ENCODE results near the gene PTGES2.
"Not testable (repeated sequence)": the region's sequence is repeated elsewhere in the genome, so short reads cannot be mapped to it uniquely, and the experiment has no call there.

The PTGES2 gene

DNA sequence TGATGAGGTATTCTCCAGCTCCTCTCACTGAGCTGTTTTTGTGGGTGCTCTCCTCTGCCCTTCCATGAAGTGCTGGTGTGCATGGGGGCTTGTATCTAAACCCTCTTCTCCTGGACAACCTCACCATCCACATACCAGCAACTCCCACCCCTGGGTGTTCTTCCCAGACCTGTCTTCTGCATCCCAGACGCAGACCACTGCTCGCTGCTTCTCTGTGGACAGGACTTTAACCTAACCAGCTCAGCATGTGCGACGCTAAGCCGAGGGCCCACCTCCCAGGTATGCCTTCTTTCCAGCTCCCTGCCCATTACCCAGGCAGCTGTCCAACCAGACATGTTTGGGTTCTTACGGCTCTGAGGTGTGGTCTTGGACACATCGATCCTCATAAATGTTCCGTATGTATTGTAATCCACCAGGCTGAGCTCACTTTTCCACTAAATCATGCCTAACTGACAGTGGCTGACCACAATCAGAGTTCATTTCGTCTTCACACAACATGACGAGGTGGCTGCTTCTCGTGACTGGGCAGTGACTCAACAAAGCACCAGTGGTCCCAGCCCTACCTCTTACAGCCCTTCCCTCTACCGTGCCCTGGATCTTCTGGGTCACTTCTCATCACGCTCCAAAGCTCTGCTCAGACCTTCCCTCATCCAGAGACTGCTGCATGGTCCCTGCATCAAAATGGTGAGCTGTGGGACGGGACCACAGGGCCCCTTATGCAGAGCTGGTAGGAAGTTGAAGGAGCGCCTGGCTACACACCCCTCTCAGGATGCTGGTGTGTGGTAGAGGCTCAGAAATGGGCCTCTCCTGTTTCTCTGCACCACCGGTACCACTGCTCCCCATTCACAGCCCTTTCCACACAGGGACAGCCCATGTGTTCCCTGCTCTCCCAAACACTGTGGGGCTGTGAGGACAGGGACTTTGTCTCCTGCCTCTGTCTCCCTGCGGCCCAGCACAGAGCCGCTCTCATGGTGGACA, 9.6 kb upstream of the PTGES2 start:
- no peak overlapping the region for H3K4me3 ChIP-seq (ENCODE audit: insufficient read depth, low read depth, low read length, poor library complexity, severe bottlenecking)
- no peak overlapping the region for H3K27ac ChIP-seq (ENCODE audit: insufficient read depth, low read length, poor library complexity, severe bottlenecking)
- no peaks in the 10 kb centered on the region for H3K27me3 ChIP-seq (replicated peaks; ENCODE audit: control insufficient read depth, insufficient read depth, low read length, poor library complexity, severe bottlenecking)
- peaks cover 6% of the 10 kb centered on the region for H3K4me1 ChIP-seq (ENCODE audit: control insufficient read depth, insufficient read depth, low read length, poor library complexity, severe bottlenecking)
- no peak for DNase-seq
- no peaks in the 10 kb centered on the region for H3K9me3 ChIP-seq (ENCODE audit: control insufficient read depth, low read length)
- no peaks in the 10 kb centered on the region for H3K36me3 ChIP-seq (ENCODE audit: control insufficient read depth, insufficient read depth, low read length)

DNA sequence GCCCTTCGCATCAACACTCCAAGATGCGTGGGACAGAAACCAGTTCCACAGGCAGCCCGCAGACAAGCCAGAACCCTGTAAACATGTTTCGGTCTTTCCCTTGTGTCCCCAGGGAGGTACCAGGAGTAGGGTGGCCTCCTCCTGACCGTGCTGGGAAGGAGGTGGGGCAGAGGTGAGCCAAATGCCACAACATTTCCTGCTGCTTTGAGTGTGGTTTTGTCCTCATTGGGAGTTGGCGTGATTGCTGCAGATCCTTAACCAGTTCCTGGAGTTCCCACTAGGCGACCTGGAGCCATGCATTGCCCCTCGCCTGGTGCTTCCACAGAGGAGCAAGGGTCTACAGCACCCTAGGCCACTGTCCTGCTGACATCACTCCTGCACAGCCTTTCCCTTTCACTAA, 8.0 kb upstream of the PTGES2 start:
- not testable (repeated sequence) for H3K27ac ChIP-seq (ENCODE audit: insufficient read depth, low read length, poor library complexity, severe bottlenecking); H3K4me1 ChIP-seq (ENCODE audit: control insufficient read depth, insufficient read depth, low read length, poor library complexity, severe bottlenecking); H3K4me3 ChIP-seq (ENCODE audit: insufficient read depth, low read depth, low read length, poor library complexity, severe bottlenecking); DNase-seq; H3K27me3 ChIP-seq (replicated peaks; ENCODE audit: control insufficient read depth, insufficient read depth, low read length, poor library complexity, severe bottlenecking); H3K9me3 ChIP-seq (ENCODE audit: control insufficient read depth, low read length); H3K36me3 ChIP-seq (ENCODE audit: control insufficient read depth, insufficient read depth, low read length)

DNA sequence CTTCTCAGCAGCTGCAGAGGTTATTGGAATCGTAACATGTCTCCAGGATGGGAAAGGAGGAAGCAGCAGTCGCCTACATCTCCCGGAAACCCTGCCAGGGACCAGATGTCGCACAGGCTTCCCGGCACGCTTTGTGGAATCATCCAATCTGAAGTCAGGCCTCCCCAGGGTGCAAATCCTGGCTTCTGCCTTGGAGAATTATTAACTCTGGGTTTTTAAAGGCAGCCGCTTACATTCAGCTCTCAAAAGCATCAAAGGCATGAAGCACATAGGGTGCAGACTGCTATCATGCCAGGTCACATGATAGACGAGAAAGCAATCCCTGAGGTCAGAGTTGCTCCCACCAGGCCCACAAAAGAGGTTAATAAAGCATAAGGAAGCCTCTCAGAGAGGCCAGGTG, 4.6 kb upstream of the PTGES2 start:
- H3K4me3 ChIP-seq (ENCODE audit: insufficient read depth, low read depth, low read length, poor library complexity, severe bottlenecking); H3K27me3 ChIP-seq (replicated peaks; ENCODE audit: control insufficient read depth, insufficient read depth, low read length, poor library complexity, severe bottlenecking); H3K27ac ChIP-seq (ENCODE audit: insufficient read depth, low read length, poor library complexity, severe bottlenecking); H3K9me3 ChIP-seq (ENCODE audit: control insufficient read depth, low read length); DNase-seq; H3K36me3 ChIP-seq (ENCODE audit: control insufficient read depth, insufficient read depth, low read length): not testable (repeated sequence)
- H3K4me1 ChIP-seq (ENCODE audit: control insufficient read depth, insufficient read depth, low read length, poor library complexity, severe bottlenecking), result peaks cover 12% of the 10 kb centered on the region

DNA sequence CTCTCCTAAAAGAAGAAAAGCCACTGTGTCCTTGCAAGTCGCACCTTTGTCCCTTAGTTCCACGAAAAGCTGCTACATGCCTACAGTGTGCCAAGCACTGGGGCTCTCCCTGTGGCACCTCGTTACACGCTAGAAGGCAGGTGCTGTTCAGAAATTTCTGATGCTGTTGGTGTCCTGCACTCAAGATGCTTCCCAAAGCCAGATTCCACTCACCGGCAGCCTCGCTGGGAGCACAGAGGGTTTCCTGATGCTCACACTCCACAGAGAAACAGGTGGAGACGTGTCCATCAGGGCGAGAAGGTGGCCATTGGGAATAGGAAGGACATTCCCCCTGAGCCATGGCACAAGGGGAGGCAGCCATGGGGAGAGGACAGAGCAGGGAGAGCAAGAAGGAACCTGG, 3.8 kb upstream of the PTGES2 start:
- H3K36me3 ChIP-seq (ENCODE audit: control insufficient read depth, insufficient read depth, low read length); H3K9me3 ChIP-seq (ENCODE audit: control insufficient read depth, low read length); H3K27me3 ChIP-seq (replicated peaks; ENCODE audit: control insufficient read depth, insufficient read depth, low read length, poor library complexity, severe bottlenecking); H3K27ac ChIP-seq (ENCODE audit: insufficient read depth, low read length, poor library complexity, severe bottlenecking); H3K4me3 ChIP-seq (ENCODE audit: insufficient read depth, low read depth, low read length, poor library complexity, severe bottlenecking); DNase-seq: not testable (repeated sequence)
- peaks cover 19% of the 10 kb centered on the region for H3K4me1 ChIP-seq (ENCODE audit: control insufficient read depth, insufficient read depth, low read length, poor library complexity, severe bottlenecking)

DNA sequence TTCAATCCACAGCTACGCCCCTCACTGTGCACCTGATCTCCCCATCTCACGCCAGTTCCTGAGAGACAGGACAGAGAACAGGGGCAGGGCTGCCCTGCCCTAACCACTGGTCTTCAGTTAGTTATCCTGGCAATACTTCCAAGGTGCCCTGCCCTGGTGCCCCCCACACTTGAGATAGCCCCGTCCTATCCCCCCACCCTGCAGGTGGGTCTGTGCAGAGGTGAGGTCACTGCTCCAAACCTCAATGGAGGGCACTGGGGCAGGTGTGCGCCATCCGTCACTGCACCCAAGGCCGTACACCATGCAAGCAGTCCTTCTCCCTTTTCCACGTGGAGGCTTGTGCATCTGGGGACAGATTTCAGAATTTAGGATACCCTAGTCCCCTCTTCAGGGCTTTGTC, 3.1 kb upstream of the PTGES2 start:
- H3K27me3 ChIP-seq (replicated peaks; ENCODE audit: control insufficient read depth, insufficient read depth, low read length, poor library complexity, severe bottlenecking); H3K9me3 ChIP-seq (ENCODE audit: control insufficient read depth, low read length); DNase-seq; H3K4me3 ChIP-seq (ENCODE audit: insufficient read depth, low read depth, low read length, poor library complexity, severe bottlenecking); H3K27ac ChIP-seq (ENCODE audit: insufficient read depth, low read length, poor library complexity, severe bottlenecking); H3K36me3 ChIP-seq (ENCODE audit: control insufficient read depth, insufficient read depth, low read length): not testable (repeated sequence)
- peaks cover 26% of the 10 kb centered on the region for H3K4me1 ChIP-seq (ENCODE audit: control insufficient read depth, insufficient read depth, low read length, poor library complexity, severe bottlenecking)

DNA sequence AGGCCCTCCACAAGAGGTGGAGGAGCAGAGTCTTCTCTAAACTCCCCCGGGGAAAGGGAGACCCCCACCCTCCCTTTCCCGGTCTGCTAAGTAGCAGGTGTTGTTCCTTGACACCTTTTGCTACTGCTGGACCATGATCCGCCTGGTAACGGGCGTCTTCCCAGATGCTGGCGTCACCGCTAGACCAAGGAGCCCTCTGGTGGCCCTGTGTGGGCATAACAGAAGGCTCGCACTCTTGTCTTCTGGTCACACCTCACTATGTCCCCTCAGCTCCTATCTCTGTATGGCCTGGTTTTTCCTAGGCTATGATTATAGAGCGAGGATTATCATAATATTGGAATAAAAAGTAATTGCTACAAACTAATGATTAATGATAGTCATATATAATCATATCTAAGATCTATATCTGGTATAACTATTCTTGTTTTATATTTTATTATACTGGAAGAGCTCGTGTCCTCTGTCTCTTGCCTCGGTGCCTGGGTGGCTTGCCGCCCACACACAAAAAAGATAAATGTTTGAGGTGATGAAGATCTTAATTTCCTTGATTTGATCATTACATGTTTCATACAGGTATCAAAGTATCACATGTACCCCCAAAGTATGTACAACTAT, 2.6 kb upstream of the PTGES2 start:
- peak in 2 of 3 donors; percentile 30 to 38 for DNase-seq
- H3K4me3 ChIP-seq (ENCODE audit: insufficient read depth, low read depth, low read length, poor library complexity, severe bottlenecking); H3K27me3 ChIP-seq (replicated peaks; ENCODE audit: control insufficient read depth, insufficient read depth, low read length, poor library complexity, severe bottlenecking); H3K9me3 ChIP-seq (ENCODE audit: control insufficient read depth, low read length); H3K36me3 ChIP-seq (ENCODE audit: control insufficient read depth, insufficient read depth, low read length); H3K27ac ChIP-seq (ENCODE audit: insufficient read depth, low read length, poor library complexity, severe bottlenecking): not testable (repeated sequence)
- H3K4me1 ChIP-seq (ENCODE audit: control insufficient read depth, insufficient read depth, low read length, poor library complexity, severe bottlenecking), result peaks cover 29% of the 10 kb centered on the region

DNA sequence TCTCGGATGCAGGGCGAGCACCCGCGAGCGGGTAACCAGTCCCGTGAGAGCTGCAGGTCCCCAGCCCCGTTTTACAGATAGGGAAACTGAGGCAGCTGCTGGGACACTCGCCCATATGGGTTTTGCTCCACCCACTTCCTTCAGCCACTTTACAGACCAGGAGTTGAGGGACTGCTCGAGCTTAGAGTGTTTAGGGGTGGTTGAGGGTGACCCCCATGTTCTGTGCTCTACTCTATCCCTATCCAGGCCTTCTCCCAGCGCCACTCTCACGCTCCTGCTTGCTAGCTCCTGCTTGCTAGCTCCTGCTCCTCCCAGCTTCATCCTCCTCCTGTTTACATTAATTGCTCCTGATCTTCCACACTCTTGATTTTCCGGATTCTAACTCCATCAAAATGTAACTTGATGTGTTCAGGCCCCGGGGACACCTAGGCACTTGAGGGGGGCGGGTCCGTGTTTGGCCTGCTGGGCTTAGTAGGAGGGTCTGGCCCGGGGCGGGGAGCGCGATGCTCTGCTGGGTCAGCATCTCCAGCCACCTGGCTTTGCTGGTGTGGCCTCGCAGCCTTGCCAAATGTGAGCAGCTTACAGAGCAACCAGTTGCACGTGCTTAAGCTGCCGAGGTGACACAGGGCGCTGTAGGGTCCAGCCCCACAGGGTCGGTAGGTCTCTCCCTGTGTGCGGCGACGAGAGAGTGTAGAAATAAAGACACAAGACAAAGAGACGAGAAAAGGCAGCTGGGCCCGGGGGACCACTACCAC, 1.5 kb upstream of the PTGES2 start:
- H3K27me3 ChIP-seq (replicated peaks; ENCODE audit: control insufficient read depth, insufficient read depth, low read length, poor library complexity, severe bottlenecking), result no peaks in the 10 kb centered on the region
- peaks cover 30% of the 10 kb centered on the region for H3K4me1 ChIP-seq (ENCODE audit: control insufficient read depth, insufficient read depth, low read length, poor library complexity, severe bottlenecking)
- no peak for DNase-seq
- peaks cover 9% of the 10 kb centered on the region for H3K36me3 ChIP-seq (ENCODE audit: control insufficient read depth, insufficient read depth, low read length)
- peak overlapping the region; percentile 96 for H3K27ac ChIP-seq (ENCODE audit: insufficient read depth, low read length, poor library complexity, severe bottlenecking)
- no peaks in the 10 kb centered on the region for H3K9me3 ChIP-seq (ENCODE audit: control insufficient read depth, low read length)
- peak overlapping the region; percentile 98 for H3K4me3 ChIP-seq (ENCODE audit: insufficient read depth, low read depth, low read length, poor library complexity, severe bottlenecking)

DNA sequence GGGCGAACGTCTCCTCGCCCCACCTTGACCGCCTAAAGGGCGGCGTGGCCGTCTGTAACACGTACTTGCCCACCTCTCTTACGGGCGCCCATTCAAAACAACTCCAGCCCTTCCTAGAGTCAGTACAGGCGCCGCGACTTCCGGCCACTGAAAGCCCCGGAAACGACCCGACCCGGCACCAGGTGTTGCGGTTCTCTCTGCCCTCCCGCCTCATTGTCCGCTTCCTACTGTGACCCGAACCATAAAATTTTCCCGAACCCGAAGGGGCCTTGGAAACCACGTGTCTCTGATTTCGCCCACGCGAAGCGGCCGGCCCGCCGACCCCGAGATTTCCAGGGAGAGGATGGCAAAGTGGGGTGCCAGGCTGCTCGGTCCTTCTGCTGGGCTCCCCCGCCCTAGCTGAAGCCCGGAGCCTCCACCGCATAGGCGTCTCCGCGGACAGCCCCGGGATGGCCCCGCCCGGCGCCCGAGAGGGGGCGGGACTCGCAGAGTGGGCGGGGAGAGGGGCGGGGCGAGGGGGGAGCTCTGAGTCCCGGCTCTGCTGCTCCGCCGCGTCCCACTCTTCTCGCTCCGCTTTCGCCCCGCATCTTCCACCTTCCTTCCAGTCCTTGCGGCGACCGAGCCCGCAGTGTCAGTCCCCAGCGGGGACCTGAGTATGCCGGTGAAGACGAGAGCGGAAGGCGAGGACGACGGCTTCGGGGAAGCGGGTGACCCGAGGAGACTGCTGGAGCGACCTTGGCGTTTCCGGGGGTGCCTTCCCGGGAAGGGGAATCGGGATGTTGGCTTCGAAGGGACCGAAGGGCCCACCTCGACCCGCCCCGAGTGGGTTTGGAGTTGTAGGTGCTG, 684 bp upstream of the PTGES2 start:
- Histone ChIP-seq H3K4me1 (ENCODE audit: control insufficient read depth, insufficient read depth, low read length, poor library complexity, severe bottlenecking) (peaks cover 30% of the 10 kb centered on the region), H3K27ac (ENCODE audit: insufficient read depth, low read length, poor library complexity, severe bottlenecking) (peak overlapping the region; percentile 96), H3K9me3 (ENCODE audit: control insufficient read depth, low read length) (no peaks in the 10 kb centered on the region), H3K36me3 (ENCODE audit: control insufficient read depth, insufficient read depth, low read length) (peaks cover 10% of the 10 kb centered on the region), H3K27me3 (replicated peaks; ENCODE audit: control insufficient read depth, insufficient read depth, low read length, poor library complexity, severe bottlenecking) (no peaks in the 10 kb centered on the region), H3K4me3 (ENCODE audit: insufficient read depth, low read depth, low read length, poor library complexity, severe bottlenecking) (peak overlapping the region; percentile 98)
- peak; percentile 74 to 78 (median 74) for DNase-seq

DNA sequence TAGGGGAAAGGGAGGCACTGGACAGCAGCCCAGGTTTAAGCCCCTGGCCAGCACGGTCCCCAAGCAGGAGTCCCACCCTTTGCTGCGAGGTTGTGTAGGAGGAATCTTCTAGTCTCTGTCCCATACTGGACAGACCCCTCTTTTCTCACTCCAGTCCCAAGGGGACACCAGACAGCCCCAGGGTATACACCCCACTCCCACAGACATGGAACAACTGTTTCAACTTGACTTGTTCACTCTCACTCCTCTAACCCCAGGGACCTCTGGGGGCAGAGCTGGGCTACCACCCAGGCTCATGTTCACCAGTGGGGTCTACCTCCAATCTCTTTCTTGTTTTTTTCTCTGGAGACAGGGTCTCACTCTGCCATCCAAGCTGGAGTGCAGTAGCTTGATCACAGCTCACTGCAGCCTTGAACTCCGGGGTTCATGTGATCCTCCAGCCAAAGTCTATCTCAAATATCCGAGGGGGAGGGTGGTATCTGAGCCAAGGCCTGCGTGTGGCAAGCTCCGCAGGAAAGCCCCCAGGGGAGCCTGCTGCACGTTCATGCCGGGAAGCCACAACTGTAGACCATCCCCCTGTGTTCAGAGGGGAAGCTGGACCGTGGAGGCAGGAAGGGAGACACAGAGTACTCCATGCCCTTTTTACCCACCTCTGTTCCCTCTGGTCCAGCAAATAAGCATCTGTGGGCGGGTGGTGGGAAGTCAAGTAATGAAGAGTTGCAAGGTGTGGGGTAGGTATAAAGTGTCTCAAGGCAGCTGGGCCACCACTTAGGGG, 1.8 kb downstream of the PTGES2 start:
- no peak for DNase-seq
- H3K36me3 ChIP-seq (ENCODE audit: control insufficient read depth, insufficient read depth, low read length), result peaks cover 29% of the 10 kb centered on the region
- H3K4me3 ChIP-seq (ENCODE audit: insufficient read depth, low read depth, low read length, poor library complexity, severe bottlenecking), result no peak overlapping the region
- H3K4me1 ChIP-seq (ENCODE audit: control insufficient read depth, insufficient read depth, low read length, poor library complexity, severe bottlenecking), result peaks cover 30% of the 10 kb centered on the region
- no peak overlapping the region for H3K27ac ChIP-seq (ENCODE audit: insufficient read depth, low read length, poor library complexity, severe bottlenecking)
- no peaks in the 10 kb centered on the region for H3K9me3 ChIP-seq (ENCODE audit: control insufficient read depth, low read length)
- no peaks in the 10 kb centered on the region for H3K27me3 ChIP-seq (replicated peaks; ENCODE audit: control insufficient read depth, insufficient read depth, low read length, poor library complexity, severe bottlenecking)
